ENCODE measurements around the gene CDC5L. TPM values are rescaled to one million over a fixed set of nuclear protein-coding genes. Genes with fewer than 3 reads are reported as not detected.

CDC5L gene
- total and polyA plus RNA-seq, 2 experiments from 2014 or later: 15.9 to 20.4 TPM

DNA sequence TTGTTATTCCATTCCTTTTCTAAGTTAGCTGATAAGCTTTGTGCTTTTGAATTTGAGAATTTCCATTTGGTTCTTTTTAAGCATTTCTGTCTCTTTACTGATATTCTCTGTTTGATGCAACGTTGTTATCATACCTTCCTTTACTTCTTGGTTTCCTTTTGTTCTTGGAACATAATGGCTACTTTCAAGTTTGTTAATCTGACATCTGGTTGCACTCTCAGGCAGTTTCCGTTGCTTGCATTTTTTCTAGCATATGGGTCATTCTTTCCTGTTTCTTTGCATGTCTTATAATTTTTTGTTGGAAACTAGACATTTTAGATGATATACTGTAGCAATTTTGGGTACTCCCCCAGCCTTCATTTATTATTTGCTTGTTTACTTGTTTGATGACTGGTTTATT lies 12.5 kb downstream of the CDC5L start:
- H2AFZ ChIP-seq: no peak overlapping the region
- no peaks in the 10 kb centered on the region for H3F3A ChIP-seq (ENCODE audit: insufficient read depth)
- peaks cover 53% of the 10 kb centered on the region for H3K36me3 ChIP-seq (ENCODE audit: low read depth)
- no peaks in the 10 kb centered on the region for H3K9me2 ChIP-seq (ENCODE audit: insufficient read depth)
- no peaks in the 10 kb centered on the region for H3K4me1 ChIP-seq (ENCODE audit: insufficient read depth)
- no peak overlapping the region for H3K4me3 ChIP-seq
- in situ Hi-C loops (cut with MboI): no loop called here
- no peaks in the 10 kb centered on the region for H3K27me3 ChIP-seq (replicated peaks; ENCODE audit: insufficient read depth)
- H4K20me1 ChIP-seq (ENCODE audit: insufficient read depth): no peaks in the 10 kb centered on the region
- no peak for DNase-seq
- peaks cover 63% of the 10 kb centered on the region for H3K79me2 ChIP-seq (ENCODE audit: insufficient read depth)
- H3K4me2 ChIP-seq (ENCODE audit: unreplicated experiment): no peak overlapping the region
- 66 to 69% methylated on average over 2 of the region's 2 CpGs for WGBS, 2 experiments (ENCODE audit: low coverage in 1 of 2, low lambda C conversion rate in 2 of 2, missing lambda C conversion rate in 2 of 2)
- TF ChIP-seq EZH2phosphoT487 (IDR thresholded peaks at IDR 0.05; ENCODE audit: insufficient read depth, low read depth): no peak
- TF ChIP-seq EZH2 (IDR thresholded peaks at IDR 0.05; ENCODE audit: insufficient read depth, poor library complexity, severe bottlenecking): no peak
- H3K9me3 ChIP-seq (ENCODE audit: low read depth): no peaks in the 10 kb centered on the region
- no peak overlapping the region for H3K27ac ChIP-seq
- H3K9ac ChIP-seq: no peak overlapping the region

DNA sequence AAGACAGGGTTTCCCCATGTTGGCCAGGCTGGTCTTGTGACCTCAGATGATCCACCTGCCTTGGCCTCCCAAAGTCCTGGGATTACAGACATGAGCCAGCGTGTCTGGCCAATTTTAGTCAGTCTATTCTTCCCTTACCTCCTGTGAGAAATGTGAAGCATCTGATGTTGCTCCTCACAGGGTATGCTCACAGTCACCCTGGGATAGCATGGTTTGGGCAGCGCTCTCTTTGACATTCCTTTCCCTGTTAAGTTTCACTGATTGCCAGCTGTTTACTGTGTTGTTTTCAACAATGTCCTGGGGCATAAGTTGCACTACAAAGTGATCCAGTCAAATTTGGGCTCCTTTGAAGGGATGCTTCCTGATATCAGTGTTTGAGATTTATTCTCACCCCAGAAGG lies 13.1 kb downstream of the CDC5L start:
- no peak for DNase-seq
- H3K9me2 ChIP-seq (ENCODE audit: insufficient read depth): no peaks in the 10 kb centered on the region
- in situ Hi-C loops (cut with MboI): no loop called here
- no peak overlapping the region for H3K27ac ChIP-seq
- no peaks in the 10 kb centered on the region for H3K9me3 ChIP-seq (ENCODE audit: low read depth)
- H4K20me1 ChIP-seq (ENCODE audit: insufficient read depth): no peaks in the 10 kb centered on the region
- H3K79me2 ChIP-seq (ENCODE audit: insufficient read depth): peaks cover 66% of the 10 kb centered on the region
- H3K36me3 ChIP-seq (ENCODE audit: low read depth): peaks cover 59% of the 10 kb centered on the region
- no peak for TF ChIP-seq EZH2phosphoT487 (IDR thresholded peaks at IDR 0.05; ENCODE audit: insufficient read depth, low read depth)
- no peak for TF ChIP-seq EZH2 (IDR thresholded peaks at IDR 0.05; ENCODE audit: insufficient read depth, poor library complexity, severe bottlenecking)
- H3K27me3 ChIP-seq (replicated peaks; ENCODE audit: insufficient read depth): no peaks in the 10 kb centered on the region
- H2AFZ ChIP-seq: no peak overlapping the region
- 98 to 100% methylated on average over 2 of the region's 2 CpGs for WGBS, 2 experiments (ENCODE audit: low coverage in 1 of 2, low lambda C conversion rate in 2 of 2, missing lambda C conversion rate in 2 of 2)
- H3K4me2 ChIP-seq (ENCODE audit: unreplicated experiment): no peak overlapping the region
- no peak overlapping the region for H3K9ac ChIP-seq
- H3K4me3 ChIP-seq: no peak overlapping the region
- H3K4me1 ChIP-seq (ENCODE audit: insufficient read depth): no peaks in the 10 kb centered on the region
- no peaks in the 10 kb centered on the region for H3F3A ChIP-seq (ENCODE audit: insufficient read depth)

DNA sequence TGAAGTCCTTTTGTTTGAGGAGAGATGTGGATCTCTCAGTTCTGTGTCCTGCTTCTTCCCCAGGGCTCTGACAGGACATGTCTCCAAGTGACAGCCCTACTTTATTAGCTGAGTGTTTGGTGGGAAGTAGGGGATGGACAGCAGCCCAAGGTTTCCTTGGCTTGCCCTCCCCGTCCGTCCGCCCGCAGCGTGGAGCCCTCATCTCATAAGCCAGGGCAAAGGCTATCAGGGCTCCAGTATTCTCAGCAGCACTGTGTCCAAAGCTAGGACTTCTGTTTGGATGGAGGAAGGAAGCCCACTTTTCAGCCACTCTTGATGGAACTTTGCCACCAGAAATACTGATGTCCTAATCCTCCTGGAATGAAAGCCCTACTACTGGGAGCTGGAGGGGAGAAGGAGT lies 13.6 kb downstream of the CDC5L start:
- H3K9me3 ChIP-seq (ENCODE audit: low read depth): no peaks in the 10 kb centered on the region
- no peak overlapping the region for H3K27ac ChIP-seq
- H3K36me3 ChIP-seq (ENCODE audit: low read depth): peaks cover 65% of the 10 kb centered on the region
- no peaks in the 10 kb centered on the region for H4K20me1 ChIP-seq (ENCODE audit: insufficient read depth)
- H2AFZ ChIP-seq: no peak overlapping the region
- no peak overlapping the region for H3K9ac ChIP-seq
- no peaks in the 10 kb centered on the region for H3K9me2 ChIP-seq (ENCODE audit: insufficient read depth)
- H3F3A ChIP-seq (ENCODE audit: insufficient read depth): no peaks in the 10 kb centered on the region
- no peak overlapping the region for H3K4me2 ChIP-seq (ENCODE audit: unreplicated experiment)
- 59 to 95% methylated on average over 5 of the region's 5 CpGs for WGBS, 2 experiments (ENCODE audit: low coverage in 1 of 2, low lambda C conversion rate in 2 of 2, missing lambda C conversion rate in 2 of 2)
- no peaks in the 10 kb centered on the region for H3K27me3 ChIP-seq (replicated peaks; ENCODE audit: insufficient read depth)
- no peak for DNase-seq
- H3K79me2 ChIP-seq (ENCODE audit: insufficient read depth): peaks cover 66% of the 10 kb centered on the region
- no peak overlapping the region for H3K4me3 ChIP-seq
- no peak for TF ChIP-seq EZH2phosphoT487 (IDR thresholded peaks at IDR 0.05; ENCODE audit: insufficient read depth, low read depth)
- TF ChIP-seq EZH2 (IDR thresholded peaks at IDR 0.05; ENCODE audit: insufficient read depth, poor library complexity, severe bottlenecking): no peak
- no peaks in the 10 kb centered on the region for H3K4me1 ChIP-seq (ENCODE audit: insufficient read depth)
- in situ Hi-C loops (cut with MboI): no loop called here

DNA sequence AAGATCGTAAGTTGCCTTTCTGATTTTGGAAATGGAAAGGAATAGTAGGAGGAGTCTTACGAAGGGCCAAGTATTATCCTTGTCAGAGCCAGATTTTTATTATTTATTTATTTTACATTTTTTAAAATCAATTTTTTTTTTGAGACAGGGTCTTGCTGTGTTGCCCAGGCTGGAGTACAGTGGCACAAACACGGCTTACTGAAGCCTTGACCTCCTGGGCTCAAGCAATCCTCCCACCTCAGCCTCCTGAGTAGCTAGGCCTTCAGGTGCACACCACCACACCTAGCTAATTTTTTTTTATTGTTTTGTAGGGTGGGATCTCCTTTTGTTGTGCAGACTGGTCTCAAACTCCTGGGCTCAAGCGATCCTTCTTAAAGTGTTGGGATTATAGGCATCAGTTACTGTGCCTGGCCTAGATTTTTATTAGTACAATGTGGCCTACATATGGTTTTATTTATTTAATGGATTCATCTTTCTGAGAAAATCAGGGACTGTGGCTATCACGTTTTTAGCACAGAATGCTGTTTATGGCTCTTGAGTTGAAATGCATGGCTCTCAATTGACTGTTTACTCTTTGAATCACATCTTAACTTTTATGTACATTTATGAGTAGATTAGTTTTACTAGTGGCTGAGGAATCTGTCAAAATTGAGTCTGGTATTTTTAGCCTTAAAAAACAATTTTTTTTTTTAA lies 16.7 kb downstream of the CDC5L start:
- H3K36me3 ChIP-seq (ENCODE audit: low read depth): peaks cover 66% of the 10 kb centered on the region
- in situ Hi-C loops (cut with MboI): no loop called here
- TF ChIP-seq EZH2phosphoT487 (IDR thresholded peaks at IDR 0.05; ENCODE audit: insufficient read depth, low read depth): no peak
- no peak for TF ChIP-seq EZH2 (IDR thresholded peaks at IDR 0.05; ENCODE audit: insufficient read depth, poor library complexity, severe bottlenecking)
- no peaks in the 10 kb centered on the region for H3K4me1 ChIP-seq (ENCODE audit: insufficient read depth)
- no peaks in the 10 kb centered on the region for H3K9me3 ChIP-seq (ENCODE audit: low read depth)
- DNase-seq: no peak
- no peak overlapping the region for H3K27ac ChIP-seq
- peaks cover 51% of the 10 kb centered on the region for H3K79me2 ChIP-seq (ENCODE audit: insufficient read depth)
- WGBS, 2 experiments (ENCODE audit: low coverage in 1 of 2, low lambda C conversion rate in 2 of 2, missing lambda C conversion rate in 2 of 2): 57 to 59% methylated on average over 5 of the region's 5 CpGs
- no peaks in the 10 kb centered on the region for H3F3A ChIP-seq (ENCODE audit: insufficient read depth)
- H2AFZ ChIP-seq: no peak overlapping the region
- H4K20me1 ChIP-seq (ENCODE audit: insufficient read depth): no peaks in the 10 kb centered on the region
- H3K4me3 ChIP-seq: no peak overlapping the region
- H3K4me2 ChIP-seq (ENCODE audit: unreplicated experiment): no peak overlapping the region
- no peaks in the 10 kb centered on the region for H3K9me2 ChIP-seq (ENCODE audit: insufficient read depth)
- H3K9ac ChIP-seq: no peak overlapping the region
- H3K27me3 ChIP-seq (replicated peaks; ENCODE audit: insufficient read depth): no peaks in the 10 kb centered on the region

Data from GM23248 (cell line).